ENCODE results near the gene PINLYP.

DNA sequence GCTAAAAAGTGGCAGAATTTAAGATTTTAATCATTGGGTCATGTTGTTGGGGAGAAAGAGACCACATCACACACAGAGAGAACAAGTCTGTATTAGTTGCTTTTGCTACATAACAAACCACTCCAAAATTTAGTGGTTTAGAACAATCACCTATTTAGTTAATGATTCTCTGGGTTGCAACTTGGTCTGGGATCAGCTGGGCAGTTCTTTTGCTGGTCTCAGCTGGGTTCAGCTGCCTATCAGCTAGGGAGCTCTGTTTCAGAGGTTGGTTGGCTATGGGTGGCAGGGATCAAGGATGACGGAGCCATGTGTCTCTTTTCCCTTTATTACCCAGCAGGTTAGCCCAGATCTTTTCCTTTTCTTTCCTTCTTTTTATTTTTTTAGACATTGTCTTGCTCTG, 8.9 kb downstream of the PINLYP start:
- TF ChIP-seq POLR2A (IDR thresholded peaks at IDR 0.05), result no peak
- TF ChIP-seq, protein P1, sequence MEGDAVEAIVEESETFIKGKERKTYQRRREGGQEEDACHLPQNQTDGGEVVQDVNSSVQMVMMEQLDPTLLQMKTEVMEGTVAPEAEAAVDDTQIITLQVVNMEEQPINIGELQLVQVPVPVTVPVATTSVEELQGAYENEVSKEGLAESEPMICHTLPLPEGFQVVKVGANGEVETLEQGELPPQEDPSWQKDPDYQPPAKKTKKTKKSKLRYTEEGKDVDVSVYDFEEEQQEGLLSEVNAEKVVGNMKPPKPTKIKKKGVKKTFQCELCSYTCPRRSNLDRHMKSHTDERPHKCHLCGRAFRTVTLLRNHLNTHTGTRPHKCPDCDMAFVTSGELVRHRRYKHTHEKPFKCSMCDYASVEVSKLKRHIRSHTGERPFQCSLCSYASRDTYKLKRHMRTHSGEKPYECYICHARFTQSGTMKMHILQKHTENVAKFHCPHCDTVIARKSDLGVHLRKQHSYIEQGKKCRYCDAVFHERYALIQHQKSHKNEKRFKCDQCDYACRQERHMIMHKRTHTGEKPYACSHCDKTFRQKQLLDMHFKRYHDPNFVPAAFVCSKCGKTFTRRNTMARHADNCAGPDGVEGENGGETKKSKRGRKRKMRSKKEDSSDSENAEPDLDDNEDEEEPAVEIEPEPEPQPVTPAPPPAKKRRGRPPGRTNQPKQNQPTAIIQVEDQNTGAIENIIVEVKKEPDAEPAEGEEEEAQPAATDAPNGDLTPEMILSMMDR (IDR thresholded peaks at IDR 0.05), result no peak

Measured in tibial nerve (tissue), 3 donors.